GM18526 (cell line): ENCODE measurements around the gene STAB1.

Experiments used
- POLR2A ChIP-seq: IDR thresholded peaks from 3 replicates; pipeline ENCODE4 v1.6.1; 2011; ENCODE audit not compliant: insufficient read length; ENCODE audit errors: extremely low read depth

STAB1 gene

DNA sequence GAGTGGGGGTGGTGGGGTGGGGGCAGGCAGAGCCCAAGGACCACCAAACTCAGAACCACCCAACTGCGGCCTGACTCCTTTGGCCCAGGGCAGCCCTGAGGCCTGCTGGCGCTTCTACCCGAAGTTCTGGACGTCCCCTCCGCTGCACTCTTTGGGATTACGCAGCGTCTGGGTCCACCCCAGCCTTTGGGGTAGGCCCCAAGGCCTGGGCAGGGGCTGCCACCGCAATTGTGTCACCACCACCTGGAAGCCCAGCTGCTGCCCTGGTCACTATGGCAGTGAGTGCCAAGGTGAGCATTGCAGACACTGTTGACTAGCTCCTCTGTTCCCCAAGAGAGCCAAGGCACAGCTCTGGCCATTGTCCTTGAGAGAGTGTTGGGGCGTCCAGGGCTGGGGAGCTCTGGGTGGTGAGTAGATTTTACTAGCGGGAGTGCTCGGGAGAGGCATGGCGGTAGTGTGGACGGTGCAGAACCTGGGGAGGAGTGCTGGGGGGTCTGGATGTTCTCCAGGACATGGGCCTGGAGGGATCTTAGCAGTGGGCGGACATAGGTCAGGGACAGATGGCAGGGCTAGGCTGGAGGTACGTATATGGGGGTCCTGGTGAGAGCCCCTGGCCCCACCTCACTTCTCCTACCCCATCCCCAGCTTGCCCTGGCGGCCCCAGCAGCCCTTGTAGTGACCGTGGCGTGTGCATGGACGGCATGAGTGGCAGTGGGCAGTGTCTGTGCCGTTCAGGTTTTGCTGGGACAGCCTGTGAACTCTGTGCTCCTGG is 25.8 kb downstream of the STAB1 start:
- no peak for TF ChIP-seq POLR2A

DNA sequence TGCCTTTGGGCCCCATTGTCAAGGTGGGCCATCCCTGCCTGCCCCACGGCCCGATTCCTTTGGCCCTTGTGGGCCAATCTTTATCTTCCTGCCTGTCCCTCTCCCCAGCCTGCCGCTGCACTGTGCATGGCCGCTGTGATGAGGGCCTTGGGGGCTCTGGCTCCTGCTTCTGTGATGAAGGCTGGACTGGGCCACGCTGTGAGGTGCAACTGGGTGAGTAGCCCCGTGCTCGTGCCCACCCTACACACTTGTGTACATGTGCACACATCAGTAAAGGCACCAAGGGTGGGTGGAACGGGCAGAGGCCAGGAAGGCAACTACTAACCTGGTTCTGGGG is 26.3 kb downstream of the STAB1 start:
- no peak for TF ChIP-seq POLR2A

DNA sequence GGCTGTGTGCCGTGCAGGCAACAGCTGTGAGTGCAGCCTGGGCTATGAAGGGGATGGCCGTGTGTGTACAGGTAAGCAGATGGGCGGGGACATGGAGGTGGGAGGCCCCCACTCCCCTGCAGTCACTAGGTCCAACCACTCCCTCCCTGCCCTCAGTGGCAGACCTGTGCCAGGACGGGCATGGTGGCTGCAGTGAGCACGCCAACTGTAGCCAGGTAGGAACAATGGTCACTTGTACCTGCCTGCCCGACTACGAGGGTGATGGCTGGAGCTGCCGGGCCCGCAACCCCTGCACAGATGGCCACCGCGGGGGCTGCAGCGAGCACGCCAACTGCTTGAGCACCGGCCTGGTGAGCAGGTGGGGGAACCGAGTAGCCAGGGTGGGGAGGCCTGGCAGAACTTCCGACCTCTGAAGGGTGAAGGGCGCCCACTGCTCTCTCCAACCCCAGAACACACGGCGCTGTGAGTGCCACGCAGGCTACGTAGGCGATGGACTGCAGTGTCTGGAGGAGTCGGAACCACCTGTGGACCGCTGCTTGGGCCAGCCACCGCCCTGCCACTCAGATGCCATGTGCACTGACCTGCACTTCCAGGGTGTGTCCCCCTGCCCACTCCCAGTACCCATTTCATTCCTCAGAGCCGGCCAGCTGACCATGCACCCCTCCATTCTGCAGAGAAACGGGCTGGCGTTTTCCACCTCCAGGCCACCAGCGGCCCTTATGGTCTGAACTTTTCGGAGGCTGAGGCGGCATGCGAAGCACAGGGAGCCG is 26.9 kb downstream of the STAB1 start:
- TF ChIP-seq POLR2A, result no peak

DNA sequence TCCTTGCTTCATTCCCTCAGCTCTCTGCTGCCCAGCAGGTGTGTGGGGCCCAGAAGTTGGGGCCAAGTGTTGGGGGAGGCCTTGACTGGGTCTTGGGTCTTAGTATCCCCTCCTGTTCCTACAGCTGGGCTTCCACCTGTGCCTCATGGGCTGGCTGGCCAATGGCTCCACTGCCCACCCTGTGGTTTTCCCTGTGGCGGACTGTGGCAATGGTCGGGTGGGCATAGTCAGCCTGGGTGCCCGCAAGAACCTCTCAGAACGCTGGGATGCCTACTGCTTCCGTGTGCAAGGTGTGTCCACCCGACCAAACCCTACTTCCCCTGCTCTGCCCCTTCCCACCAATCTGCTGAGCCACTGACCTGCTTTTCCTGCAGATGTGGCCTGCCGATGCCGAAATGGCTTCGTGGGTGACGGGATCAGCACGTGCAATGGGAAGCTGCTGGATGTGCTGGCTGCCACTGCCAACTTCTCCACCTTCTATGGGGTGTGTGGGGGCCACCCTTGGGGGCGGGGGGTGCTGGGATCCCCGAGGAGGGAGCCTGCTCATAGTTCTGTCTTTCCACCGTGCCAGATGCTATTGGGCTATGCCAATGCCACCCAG is 27.6 kb downstream of the STAB1 start:
- no peak for TF ChIP-seq POLR2A

DNA sequence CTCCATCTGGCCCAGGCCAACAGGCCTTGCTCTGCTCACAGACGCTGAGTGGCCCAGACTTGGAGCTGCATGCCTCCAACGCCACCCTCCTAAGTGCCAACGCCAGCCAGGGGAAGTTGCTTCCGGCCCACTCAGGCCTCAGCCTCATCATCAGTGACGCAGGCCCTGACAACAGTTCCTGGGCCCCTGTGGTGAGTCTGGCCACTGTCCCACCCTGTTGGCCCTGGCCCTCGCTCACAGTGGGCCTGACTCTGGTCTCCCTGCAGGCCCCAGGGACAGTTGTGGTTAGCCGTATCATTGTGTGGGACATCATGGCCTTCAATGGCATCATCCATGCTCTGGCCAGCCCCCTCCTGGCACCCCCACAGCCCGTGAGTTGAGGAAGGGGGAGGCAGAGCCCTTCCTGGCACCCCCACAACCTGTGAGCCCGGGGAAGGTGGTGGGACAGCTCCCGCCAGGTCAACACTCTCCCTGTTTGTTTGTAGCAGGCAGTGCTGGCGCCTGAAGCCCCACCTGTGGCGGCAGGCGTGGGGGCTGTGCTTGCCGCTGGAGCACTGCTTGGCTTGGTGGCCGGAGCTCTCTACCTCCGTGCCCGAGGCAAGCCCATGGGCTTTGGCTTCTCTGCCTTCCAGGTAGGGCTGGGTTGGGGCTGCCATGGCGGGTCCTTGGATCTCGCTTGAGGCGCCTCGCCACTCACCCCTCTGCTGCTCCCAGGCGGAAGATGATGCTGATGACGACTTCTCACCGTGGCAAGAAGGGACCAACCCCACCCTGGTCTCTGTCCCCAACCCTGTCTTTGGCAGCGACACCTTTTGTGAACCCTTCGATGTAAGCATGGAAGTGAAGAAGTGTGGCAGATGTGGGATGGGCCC is 28.5 kb downstream of the STAB1 start:
- TF ChIP-seq POLR2A, result no peak

DNA sequence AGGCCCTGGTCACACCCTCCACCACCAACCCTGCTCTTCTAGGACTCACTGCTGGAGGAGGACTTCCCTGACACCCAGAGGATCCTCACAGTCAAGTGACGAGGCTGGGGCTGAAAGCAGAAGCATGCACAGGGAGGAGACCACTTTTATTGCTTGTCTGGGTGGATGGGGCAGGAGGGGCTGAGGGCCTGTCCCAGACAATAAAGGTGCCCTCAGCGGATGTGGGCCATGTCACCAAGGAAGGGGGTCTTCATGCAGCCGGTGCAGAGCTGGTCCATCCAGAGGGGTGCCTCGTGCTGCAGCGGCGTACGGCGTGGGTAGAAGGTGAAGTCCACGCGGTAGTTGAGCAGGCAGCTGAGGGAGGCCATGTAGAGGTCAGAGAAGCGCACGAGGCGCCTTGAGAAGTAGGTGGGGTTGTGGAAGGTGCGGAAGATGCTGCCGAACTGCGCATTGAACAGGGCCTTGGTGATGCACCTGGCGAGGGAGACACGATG is 29.2 kb downstream of the STAB1 start:
- TF ChIP-seq POLR2A, result no peak

DNA sequence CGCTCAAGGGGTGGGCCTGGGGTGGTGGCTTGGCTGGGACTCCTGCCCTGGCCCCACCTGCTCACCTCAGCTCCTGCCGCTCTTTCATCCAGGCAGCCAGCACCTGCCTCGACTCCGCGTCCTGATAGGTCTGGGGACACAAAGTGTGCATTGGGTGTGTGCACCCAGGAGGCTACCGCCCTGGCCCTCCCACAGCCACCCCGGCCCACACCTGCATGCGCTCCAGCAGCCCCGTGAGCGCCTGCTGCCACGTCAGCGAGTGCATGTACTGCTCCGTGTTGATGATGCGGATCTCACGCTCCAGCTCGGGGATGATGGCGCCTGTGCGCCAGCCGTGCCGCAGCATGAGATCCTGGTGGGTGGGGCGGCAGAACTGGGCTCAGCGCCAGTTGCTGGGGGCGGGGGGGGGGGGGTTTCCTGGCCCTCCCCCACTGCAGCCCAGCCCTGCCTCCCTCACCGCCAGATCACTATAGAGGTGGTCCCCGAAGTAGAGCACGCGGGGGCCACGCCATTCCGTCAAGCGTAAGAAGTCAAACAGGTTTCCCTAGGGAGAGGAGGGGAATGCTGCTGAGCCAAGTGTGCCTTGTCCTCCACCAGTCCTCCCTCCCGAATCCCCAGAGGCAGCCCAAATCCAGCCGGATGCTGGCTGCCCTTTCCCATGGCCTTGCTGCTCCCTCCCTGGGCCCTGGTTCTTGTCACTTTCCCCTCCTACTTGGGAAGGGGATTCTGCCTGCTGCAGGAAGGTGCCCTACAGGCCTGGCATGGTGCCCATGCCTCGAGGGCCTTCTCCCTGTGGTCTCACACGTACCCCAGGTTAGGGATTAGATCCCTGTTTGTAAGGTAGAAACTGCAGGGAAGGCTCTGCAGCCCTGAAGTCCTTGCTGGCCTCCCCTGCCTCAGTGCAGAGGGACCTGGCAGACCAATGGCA is 29.9 kb downstream of the STAB1 start:
- no peak for TF ChIP-seq POLR2A

DNA sequence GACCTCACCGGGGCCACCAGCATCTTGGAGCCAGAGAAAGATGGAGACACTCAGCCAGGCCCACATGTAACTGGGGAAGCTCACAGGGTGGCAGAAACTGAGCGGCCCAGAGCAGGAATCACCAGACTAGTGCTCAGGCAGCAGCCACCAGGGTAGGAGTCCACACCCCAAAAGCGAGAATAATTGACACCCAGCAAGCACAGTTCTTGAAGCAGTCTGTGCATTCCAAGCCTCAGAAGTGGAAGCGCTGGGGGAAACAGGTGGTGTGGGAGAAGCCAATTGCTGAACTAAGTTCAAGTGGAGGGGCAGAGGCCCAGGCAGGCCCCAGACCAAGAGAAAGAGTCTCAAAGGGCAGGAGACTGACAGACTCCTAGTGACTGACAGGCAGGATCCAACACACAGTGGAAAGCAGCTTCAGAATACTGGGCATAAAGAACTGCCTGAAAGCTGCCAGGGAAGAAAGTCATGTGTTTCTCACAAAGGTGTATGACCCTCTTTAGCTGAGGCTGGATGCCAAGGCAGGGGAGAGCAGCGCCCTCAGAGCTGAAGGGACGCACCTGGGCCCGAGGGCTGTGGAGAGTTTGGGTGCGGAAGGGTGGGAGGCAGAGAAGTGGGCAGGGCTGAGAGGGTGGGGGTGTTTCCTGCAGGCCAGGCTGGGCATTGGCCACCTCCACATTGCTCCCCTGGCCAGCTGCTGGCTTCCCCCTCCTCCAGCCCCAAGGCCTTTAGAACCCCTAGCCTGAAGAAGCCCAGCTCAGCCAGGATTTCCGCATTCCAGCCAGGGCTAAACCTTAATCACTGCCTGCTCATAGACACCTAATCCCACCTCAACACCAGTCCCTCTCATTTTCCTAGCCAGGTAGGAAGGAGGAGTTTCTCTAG is 30.8 kb downstream of the STAB1 start:
- TF ChIP-seq POLR2A, result no peak

DNA sequence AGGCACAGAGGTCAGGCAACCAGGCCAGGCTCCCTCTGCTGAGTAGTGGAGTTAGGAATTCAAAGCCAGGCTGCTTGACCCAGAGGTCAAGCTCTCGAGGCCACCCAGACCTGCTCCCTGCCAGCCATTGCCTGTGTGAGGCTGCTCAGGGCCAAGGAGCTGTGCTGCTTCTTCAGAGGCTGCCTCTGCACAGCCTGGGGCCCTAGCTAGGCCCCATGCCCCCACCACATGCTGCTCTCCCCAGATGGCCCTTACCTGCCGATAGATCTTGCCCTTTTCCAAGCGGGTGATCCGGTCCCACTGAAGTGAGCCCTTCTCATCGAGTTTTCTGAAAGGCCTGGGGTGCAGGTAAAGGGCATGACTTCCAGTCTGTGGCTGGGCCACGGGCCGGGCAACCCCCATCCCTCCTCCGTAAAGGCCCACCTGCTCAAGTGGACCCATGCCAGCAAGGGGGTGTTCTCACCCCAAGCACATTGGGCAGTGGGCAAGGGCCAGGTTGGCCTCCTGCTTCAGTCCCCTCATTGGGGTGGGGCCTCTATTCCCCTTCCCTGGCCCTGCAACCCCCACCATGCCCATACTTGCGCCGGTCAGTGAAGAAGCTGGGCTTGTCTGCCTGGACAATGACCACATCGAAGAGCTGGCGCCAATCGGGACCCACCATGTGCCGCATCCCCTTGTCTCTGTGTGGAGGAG is 32.0 kb downstream of the STAB1 start:
- TF ChIP-seq POLR2A, result no peak

DNA sequence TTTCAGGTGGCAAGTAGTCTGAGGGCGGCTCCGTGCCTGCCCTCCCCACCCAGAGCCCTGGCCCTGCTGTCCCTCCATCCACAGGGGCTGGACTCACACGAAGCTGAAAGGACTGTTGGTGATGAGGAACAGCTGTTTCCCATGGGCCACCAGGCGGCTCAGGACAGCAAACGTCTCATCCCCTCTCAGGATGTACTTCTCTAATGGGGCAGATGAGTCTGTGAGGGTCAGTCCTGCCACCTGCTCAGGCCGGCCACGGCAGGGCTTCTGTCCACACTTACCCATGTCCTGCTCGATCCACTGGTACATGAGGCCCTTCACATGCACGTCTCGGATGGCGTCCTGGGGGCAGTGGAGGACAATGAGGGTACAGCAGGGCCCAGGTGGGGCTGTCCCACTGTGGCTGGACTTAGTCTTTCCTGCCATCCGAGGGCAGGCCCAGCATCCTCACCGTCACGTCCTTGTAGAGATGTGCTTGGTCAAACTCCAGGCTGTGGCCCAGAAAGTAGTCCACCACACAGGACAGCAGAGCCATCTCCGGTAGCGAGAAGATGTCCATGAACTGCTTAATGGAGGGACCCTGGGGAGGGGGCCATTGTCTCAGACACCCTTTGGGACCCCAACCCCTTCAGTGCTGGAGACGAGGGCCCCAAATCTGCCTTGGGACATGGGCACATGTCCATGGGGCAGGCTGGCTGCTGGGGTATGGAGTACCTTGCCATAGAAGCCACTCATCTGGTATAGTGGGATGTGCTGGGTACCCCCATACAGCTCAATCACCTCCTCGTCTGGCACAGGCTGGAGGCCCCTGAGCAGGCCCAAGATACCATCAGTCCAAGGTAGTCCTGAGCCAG is 32.8 kb downstream of the STAB1 start:
- no peak for TF ChIP-seq POLR2A

DNA sequence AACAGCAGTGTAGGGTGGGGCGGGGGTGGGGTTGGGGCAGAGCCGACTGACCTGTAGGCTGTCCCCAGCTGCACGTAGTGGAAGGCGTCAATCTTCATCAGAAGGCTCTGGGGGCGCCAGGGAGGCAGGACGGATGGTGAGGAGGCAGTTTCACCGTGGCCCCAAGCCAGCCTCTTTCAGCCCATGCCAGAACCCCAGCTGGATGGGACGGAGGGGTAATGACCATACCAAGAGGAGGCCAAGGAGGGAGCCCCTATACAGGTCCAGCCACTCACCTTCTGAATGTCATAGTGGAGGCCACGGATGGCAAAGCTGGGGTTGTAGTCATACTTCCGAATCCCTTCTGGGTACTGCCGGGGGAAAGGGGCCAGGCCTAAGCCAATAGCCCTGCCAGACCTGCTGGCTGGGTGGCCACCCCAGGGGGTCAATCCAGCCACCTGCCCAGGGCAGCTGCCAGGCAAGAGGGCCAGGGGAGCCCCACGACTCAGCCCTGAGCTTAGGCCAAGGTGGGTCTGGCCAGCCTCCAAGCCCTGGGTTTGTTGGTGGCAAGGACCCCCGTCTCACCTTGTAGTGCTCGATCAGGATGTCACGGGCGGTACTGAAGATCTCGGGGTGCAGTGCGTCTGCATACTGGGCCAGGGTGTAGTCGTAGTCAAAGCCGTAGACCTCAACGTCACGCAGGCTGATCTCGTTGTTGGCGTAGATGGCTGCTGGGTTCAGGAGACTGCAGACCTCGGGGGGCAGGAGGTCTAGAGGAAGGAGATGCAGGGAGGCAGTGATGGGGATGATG is 33.6 kb downstream of the STAB1 start:
- no peak for TF ChIP-seq POLR2A
